ENCODE data around the gene FOXP4.

FOXP4 gene

GRCh38 chr6:41566961-41567360 is 20.8 kb downstream of the FOXP4 start:
- DNase-seq: no peak

- no peak for DNase-seq
Observed at GRCh38 chr6:41567684-41568083, 21.5 kb downstream of the FOXP4 start.

- DNase-seq: no peak
Observed at GRCh38 chr6:41568202-41568584, 22.0 kb downstream of the FOXP4 start.

- no peak for DNase-seq
Observed at GRCh38 chr6:41568585-41569384, 22.6 kb downstream of the FOXP4 start.

- DNase-seq: no peak
Observed at GRCh38 chr6:41570259-41570615, 24.1 kb downstream of the FOXP4 start.

- no peak for DNase-seq
Observed at GRCh38 chr6:41571021-41571780, 25.0 kb downstream of the FOXP4 start.

- no peak for DNase-seq
Observed at GRCh38 chr6:41572613-41573012, 26.4 kb downstream of the FOXP4 start.

GRCh38 chr6:41573276-41573675 is 27.1 kb downstream of the FOXP4 start:
- DNase-seq: no peak

GRCh38 chr6:41573985-41574384 is 27.8 kb downstream of the FOXP4 start:
- DNase-seq: no peak

GRCh38 chr6:41575598-41575997 is 29.4 kb downstream of the FOXP4 start:
- no peak for DNase-seq

- no peak for DNase-seq
Observed at GRCh38 chr6:41576667-41577066, 30.5 kb downstream of the FOXP4 start.

GRCh38 chr6:41577356-41578216 is 31.4 kb downstream of the FOXP4 start:
- DNase-seq: no peak

- no peak for DNase-seq
Observed at GRCh38 chr6:41578217-41579087, 32.3 kb downstream of the FOXP4 start.

GRCh38 chr6:41579088-41579610 is 33.0 kb downstream of the FOXP4 start:
- DNase-seq: no peak

- DNase-seq: no peak
Observed at GRCh38 chr6:41580690-41581089, 34.5 kb downstream of the FOXP4 start.

- no peak for DNase-seq
Observed at GRCh38 chr6:41581381-41581991, 35.3 kb downstream of the FOXP4 start.

GRCh38 chr6:41582540-41582939 is 36.4 kb downstream of the FOXP4 start:
- DNase-seq: no peak

- DNase-seq: no peak
Observed at GRCh38 chr6:41583565-41583964, 37.4 kb downstream of the FOXP4 start.

- no peak for DNase-seq
Observed at GRCh38 chr6:41584205-41584604, 38.0 kb downstream of the FOXP4 start.

GRCh38 chr6:41584668-41585205 is 38.6 kb downstream of the FOXP4 start:
- DNase-seq: no peak

- no peak for DNase-seq
Observed at GRCh38 chr6:41585605-41586004, 39.4 kb downstream of the FOXP4 start.

All from NCI-H1105 (cell line).